ENCODE measurements around the gene PTPRD. TPM values are rescaled to one million over a fixed set of nuclear protein-coding genes. Genes with fewer than 3 reads are reported as not detected.

Gene PTPRD
- total RNA-seq, 2 donors from 2014 or later = 60.1 to 75.7 TPM

- intact Hi-C loops (cut with DNase I) = no loop called here
- Histone ChIP-seq H3K9me3 (no peaks in the 10 kb centered on the region), H3K27me3 (no peaks in the 10 kb centered on the region), H3K4me3 (no peak overlapping the region), H3K27ac (no peak overlapping the region), H3K9ac (ENCODE audit: low read depth in 2 of 2, low read length in 2 of 2) (no peak overlapping the region), H3K36me3 (no peaks in the 10 kb centered on the region), H3K4me1 (no peaks in the 10 kb centered on the region)
- no peak for TF ChIP-seq CTCF (IDR thresholded peaks at IDR 0.05)
- no peak for DNase-seq
Observed at GRCh38 chr9:8420416-8420815, 2192.4 kb downstream of the PTPRD start.

- intact Hi-C loops (cut with DNase I) = no loop called here
- no peaks in the 10 kb centered on the region for H3K9me3 ChIP-seq
- TF ChIP-seq CTCF (IDR thresholded peaks at IDR 0.05) = no peak
- no peak for DNase-seq
- no peaks in the 10 kb centered on the region for H3K27me3 ChIP-seq
- H3K4me3 ChIP-seq = no peak overlapping the region
- H3K27ac ChIP-seq = no peak overlapping the region
- H3K9ac ChIP-seq (ENCODE audit: low read depth in 2 of 2, low read length in 2 of 2) = no peak overlapping the region
- no peaks in the 10 kb centered on the region for H3K4me1 ChIP-seq
- H3K36me3 ChIP-seq = no peaks in the 10 kb centered on the region
Observed at GRCh38 chr9:8419596-8420275, 2193.1 kb downstream of the PTPRD start.

- H3K27ac ChIP-seq = no peak overlapping the region
- H3K36me3 ChIP-seq = no peaks in the 10 kb centered on the region
- no peak for TF ChIP-seq CTCF (IDR thresholded peaks at IDR 0.05)
- H3K4me3 ChIP-seq = no peak overlapping the region
- H3K27me3 ChIP-seq = no peaks in the 10 kb centered on the region
- no peak overlapping the region for H3K9ac ChIP-seq (ENCODE audit: low read depth in 2 of 2, low read length in 2 of 2)
- intact Hi-C loops (cut with DNase I) = no loop called here
- no peaks in the 10 kb centered on the region for H3K4me1 ChIP-seq
- DNase-seq = no peak
- no peaks in the 10 kb centered on the region for H3K9me3 ChIP-seq
Observed at GRCh38 chr9:8417341-8417740, 2195.5 kb downstream of the PTPRD start.

- Histone ChIP-seq H3K9me3 (no peaks in the 10 kb centered on the region), H3K36me3 (no peaks in the 10 kb centered on the region), H3K9ac (ENCODE audit: low read depth in 2 of 2, low read length in 2 of 2) (no peak overlapping the region), H3K27me3 (no peaks in the 10 kb centered on the region), H3K27ac (no peak overlapping the region), H3K4me1 (no peaks in the 10 kb centered on the region), H3K4me3 (no peak overlapping the region)
- DNase-seq = no peak
- intact Hi-C loops (cut with DNase I) = no loop called here
- no peak for TF ChIP-seq CTCF (IDR thresholded peaks at IDR 0.05)
Observed at GRCh38 chr9:8412327-8412726, 2200.5 kb downstream of the PTPRD start.

- Histone ChIP-seq H3K36me3 (no peaks in the 10 kb centered on the region), H3K27ac (no peak overlapping the region), H3K9me3 (no peaks in the 10 kb centered on the region), H3K4me3 (no peak overlapping the region), H3K27me3 (no peaks in the 10 kb centered on the region), H3K9ac (ENCODE audit: low read depth in 2 of 2, low read length in 2 of 2) (no peak overlapping the region), H3K4me1 (no peaks in the 10 kb centered on the region)
- intact Hi-C loops (cut with DNase I) = no loop called here
- no peak for DNase-seq
- no peak for TF ChIP-seq CTCF (IDR thresholded peaks at IDR 0.05)
Observed at GRCh38 chr9:8408575-8409190, 2204.1 kb downstream of the PTPRD start.
